HL-60 (cell line): ENCODE data around the gene GPC5.

Source experiments
- CTCF ChIP-seq: IDR thresholded peaks from one replicate; pipeline ENCODE4 v1.5.1; 2011; ENCODE audit warnings: low read length, control low read depth, inconsistent platforms; ENCODE audit not compliant: insufficient read depth
- GABPA ChIP-seq: IDR thresholded peaks from 2 replicates; pipeline ENCODE4 v1.6.1; 2012; ENCODE audit warnings: low read depth
- POLR2AphosphoS5 ChIP-seq: IDR thresholded peaks from 2 replicates; pipeline ENCODE4 v1.6.1; 2012; ENCODE audit warnings: low read depth
- REST ChIP-seq: IDR thresholded peaks from 2 replicates; pipeline ENCODE4 v1.6.1; 2012; ENCODE audit warnings: low read depth; ENCODE audit not compliant: insufficient replicate concordance

GRCh38 chr13:92574499-92574898, 1176.1 kb downstream of the GPC5 start:
- no peak for TF ChIP-seq CTCF
- TF ChIP-seq GABPA, result no peak
- TF ChIP-seq POLR2AphosphoS5, result no peak
- no peak for TF ChIP-seq REST
